DOHH2 (cell line): ENCODE measurements around the gene C1QB.

ENCODE experiments used
- H3F3A ChIP-seq: fragments of 200-600 bp; sonication (generic), shearing (Covaris generic); 2 replicates; pipeline ENCODE4 v1.6.0; 2016; ENCODE audit warnings: antibody characterized with exemption, mild to moderate bottlenecking; ENCODE audit not compliant: control insufficient read depth, insufficient read depth
- H3K27ac ChIP-seq: fragments of 200-600 bp; sonication (generic); 2 replicates; pipeline ENCODE4 v1.5.1; 2014; ENCODE audit warnings: low read depth, mild to moderate bottlenecking, low read length, moderate library complexity
- H3K27me3 ChIP-seq: fragments of 200-600 bp; sonication (generic); 2 replicates; pipeline ENCODE4 v1.6.1; 2014; ENCODE audit warnings: mild to moderate bottlenecking, low read length, mixed read lengths; ENCODE audit not compliant: control insufficient read depth
- H3K36me3 ChIP-seq: fragments of 200-600 bp; sonication (generic); 2 replicates; pipeline ENCODE4 v1.6.1; 2014; ENCODE audit warnings: mild to moderate bottlenecking, low read length, moderate library complexity, mixed read lengths; ENCODE audit not compliant: control insufficient read depth
- H3K4me1 ChIP-seq: fragments of 200-600 bp; sonication (generic); 2 replicates; pipeline ENCODE4 v1.6.1; 2014; ENCODE audit warnings: mild to moderate bottlenecking, low read length, mixed read lengths; ENCODE audit not compliant: control insufficient read depth
- H3K4me2 ChIP-seq: fragments of 200-600 bp; sonication (generic); 2 replicates; pipeline ENCODE4 v1.6.0; 2014; ENCODE audit warnings: mild to moderate bottlenecking, low read length, moderate library complexity
- H3K4me3 ChIP-seq: fragments of 200-600 bp; sonication (generic); 2 replicates; pipeline ENCODE4 v1.5.1; 2014; ENCODE audit warnings: mild to moderate bottlenecking, low read length, mixed read lengths
- H3K79me2 ChIP-seq: fragments of 200-600 bp; sonication (generic); 2 replicates; pipeline ENCODE4 v1.6.1; 2014; ENCODE audit warnings: mild to moderate bottlenecking, low read length, mixed read lengths; ENCODE audit not compliant: control insufficient read depth
- H3K9me2 ChIP-seq: fragments of 200-600 bp; sonication (generic); replicated peaks from 2 replicates; pipeline ENCODE4 v1.6.1; 2014; ENCODE audit warnings: mild to moderate bottlenecking, low read length, mixed read lengths; ENCODE audit not compliant: control insufficient read depth
- H3K9me3 ChIP-seq: fragments of 200-600 bp; sonication (generic); 2 replicates; pipeline ENCODE4 v1.6.1; 2014; ENCODE audit warnings: antibody characterized with exemption, low read length, mixed read lengths; ENCODE audit not compliant: control insufficient read depth, insufficient read depth
- H4K20me1 ChIP-seq: fragments of 200-600 bp; sonication (generic); 2 replicates; pipeline ENCODE4 v1.6.0; 2014; ENCODE audit warnings: low read depth, mild to moderate bottlenecking, antibody characterized with exemption, low read length, moderate library complexity; ENCODE audit not compliant: control insufficient read depth, insufficient read depth
- CTCF ChIP-seq: fragments of 200-600 bp; sonication (generic); IDR thresholded peaks from one replicate; pipeline ENCODE4 v1.5.1; 2014; ENCODE audit warnings: antibody characterized with exemption, mild to moderate bottlenecking, low read depth, low read length; ENCODE audit not compliant: poor library complexity, severe bottlenecking
- EZH2phosphoT487 ChIP-seq: fragments of 200-600 bp; sonication (generic); IDR thresholded peaks from 2 replicates; pipeline ENCODE4 v1.6.1; 2017; ENCODE audit warnings: borderline replicate concordance, mild to moderate bottlenecking, antibody characterized with exemption, low read length, moderate library complexity, mixed read lengths

C1QB gene

GRCh38 chr1:22628698-22629444 is 24.2 kb upstream of the C1QB start:
- H3K4me1 ChIP-seq = no peaks in the 10 kb centered on the region
- H3K9me3 ChIP-seq = no peaks in the 10 kb centered on the region
- H3K27me3 ChIP-seq = no peaks in the 10 kb centered on the region
- no peak overlapping the region for H3K27ac ChIP-seq
- H3K4me2 ChIP-seq = no peak overlapping the region
- H4K20me1 ChIP-seq = no peaks in the 10 kb centered on the region
- no peaks in the 10 kb centered on the region for H3F3A ChIP-seq
- H3K9me2 ChIP-seq = no peaks in the 10 kb centered on the region
- no peaks in the 10 kb centered on the region for H3K79me2 ChIP-seq
- no peaks in the 10 kb centered on the region for H3K36me3 ChIP-seq
- TF ChIP-seq EZH2phosphoT487 (no peak), CTCF (no peak)
- H3K4me3 ChIP-seq = no peak overlapping the region

DNA sequence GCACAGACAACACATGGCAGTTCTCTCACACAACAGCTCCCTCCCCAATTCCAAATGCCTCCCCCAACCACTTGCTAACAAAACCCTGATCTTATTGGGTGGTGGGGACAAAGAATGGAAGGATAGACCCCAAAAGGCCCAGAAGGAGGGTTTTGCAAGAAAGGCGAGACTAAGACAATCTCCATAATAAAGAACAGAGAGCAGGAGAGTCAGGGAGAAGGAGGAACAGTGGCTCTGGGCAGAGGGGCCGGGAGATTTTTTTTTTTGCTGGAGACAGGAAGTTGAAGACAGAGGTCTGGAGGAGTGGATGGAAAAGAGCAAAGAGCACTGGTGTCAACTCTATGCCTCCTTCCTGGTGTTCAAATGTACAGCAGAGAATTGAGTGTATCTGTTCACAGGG is 23.1 kb upstream of the C1QB start:
- H3K27me3 ChIP-seq = no peaks in the 10 kb centered on the region
- no peak overlapping the region for H3K4me3 ChIP-seq
- no peak overlapping the region for H3K4me2 ChIP-seq

GRCh38 chr1:22633697-22634463 is 19.2 kb upstream of the C1QB start:
- Histone ChIP-seq H3K4me2 (no peak overlapping the region), H3K27ac (no peak overlapping the region), H3F3A (no peaks in the 10 kb centered on the region), H4K20me1 (no peaks in the 10 kb centered on the region), H3K79me2 (no peaks in the 10 kb centered on the region), H3K9me2 (no peaks in the 10 kb centered on the region), H3K36me3 (no peaks in the 10 kb centered on the region), H3K4me3 (no peak overlapping the region), H3K9me3 (no peaks in the 10 kb centered on the region), H3K4me1 (no peaks in the 10 kb centered on the region), H3K27me3 (no peaks in the 10 kb centered on the region)
- TF ChIP-seq EZH2phosphoT487 (no peak), CTCF (no peak)

More for the DNA sequence above, 23.1 kb upstream of the C1QB start:
- Histone ChIP-seq H3K79me2 (no peaks in the 10 kb centered on the region), H3F3A (no peaks in the 10 kb centered on the region), H4K20me1 (no peaks in the 10 kb centered on the region), H3K9me3 (no peaks in the 10 kb centered on the region), H3K4me1 (no peaks in the 10 kb centered on the region), H3K36me3 (no peaks in the 10 kb centered on the region), H3K9me2 (no peaks in the 10 kb centered on the region), H3K27ac (no peak overlapping the region)
- TF ChIP-seq CTCF = no peak
- TF ChIP-seq EZH2phosphoT487 = no peak
